Left lobe of liver (tissue), 2 donors: ENCODE results near the gene SAPCD2. TPM values are rescaled to one million over a fixed set of nuclear protein-coding genes. Genes with fewer than 3 reads are reported as not detected.

Experiments
- ATAC-seq: fragments of 200-7000 bp; cut with Tn5 transposase; one replicate; pipeline ENCODE4 v1.9.1; 2020; ENCODE audit warnings: mild to moderate bottlenecking, moderate library complexity
- DNase-seq: peaks from one replicate; pipeline ENCODE4 v3.0.0-alpha.2; 2020; ENCODE audit warnings: low spot score
- total RNA-seq: library from RNA; stranded (reverse); gene quantifications from one replicate; pipeline ENCODE4 v1.2.1, GENCODE V29; 2021
- donor health status: DM: no; HTN: no; CAD: no; lungs with moderate emphysema.
- donor health status: DM: no; HTN: yes; CAD: no.

Gene SAPCD2
- total RNA-seq, 1 donor from 2014 or later: 0.15 TPM

DNA sequence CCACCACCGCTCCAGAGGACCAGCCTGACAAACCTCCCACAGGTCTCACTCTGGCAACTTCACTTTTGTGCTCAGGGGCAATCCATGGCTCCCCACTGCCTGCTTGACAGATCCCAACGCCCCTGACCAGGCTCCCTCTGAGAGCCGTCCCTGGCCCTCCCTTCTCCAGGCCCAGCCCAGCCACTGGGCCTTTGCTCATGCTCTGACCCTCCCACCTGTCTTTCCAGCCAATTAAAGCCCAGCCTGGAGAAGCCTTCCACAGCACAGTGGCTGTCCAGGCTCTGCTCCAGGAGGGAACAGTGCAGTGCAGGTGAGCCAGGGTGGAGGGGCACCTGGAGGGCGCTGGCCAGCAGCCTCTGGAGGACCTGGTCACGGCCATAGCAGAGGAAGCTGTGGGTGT is 19.8 kb downstream of the SAPCD2 start:
- DNase-seq (no peak), ATAC-seq (no peak)

DNA sequence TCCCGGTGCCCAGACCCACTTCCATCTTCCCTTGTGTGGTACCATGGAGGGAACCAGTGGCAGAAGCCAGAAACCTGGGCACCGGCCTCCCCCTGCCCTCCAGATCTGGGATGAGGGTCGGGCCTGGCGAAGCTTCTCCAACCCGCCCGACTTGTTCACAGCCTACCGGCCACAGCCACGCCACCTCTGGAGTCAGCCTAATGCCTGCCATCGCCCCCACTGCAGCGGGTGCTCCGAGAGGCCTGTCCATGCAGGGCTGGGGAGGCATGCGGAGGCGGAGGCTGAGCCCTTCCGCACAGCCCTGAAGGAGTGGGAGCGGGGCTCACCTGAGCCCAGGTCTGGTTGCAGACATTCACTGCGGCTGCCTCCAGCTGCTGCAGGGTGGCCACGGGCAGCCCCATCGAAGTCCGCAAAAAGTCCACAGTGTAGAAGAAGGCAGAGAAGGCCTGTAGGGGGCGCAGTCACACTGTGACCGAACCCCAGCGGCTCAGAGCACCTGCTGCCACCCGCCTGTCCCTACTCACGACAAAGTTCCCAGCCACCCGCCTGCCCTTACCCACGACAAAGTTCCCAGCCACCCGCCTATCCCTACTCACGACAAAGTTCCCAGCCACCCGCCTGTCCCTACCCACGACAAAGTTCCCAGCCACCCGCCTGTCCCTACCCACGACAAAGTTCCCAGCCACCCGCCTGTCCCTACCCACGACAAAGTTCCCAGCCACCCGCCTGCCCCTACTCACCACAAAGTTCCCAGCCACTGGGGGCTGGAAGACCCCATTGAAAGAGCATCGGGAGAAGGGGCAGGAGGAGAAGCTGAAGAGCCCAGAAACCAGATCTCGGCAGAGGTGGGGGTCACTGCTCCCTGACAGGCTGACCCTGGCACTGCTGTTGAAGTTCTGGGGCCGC is 20.6 kb downstream of the SAPCD2 start:
- peak; percentile 47 for ATAC-seq
- no peak for DNase-seq

DNA sequence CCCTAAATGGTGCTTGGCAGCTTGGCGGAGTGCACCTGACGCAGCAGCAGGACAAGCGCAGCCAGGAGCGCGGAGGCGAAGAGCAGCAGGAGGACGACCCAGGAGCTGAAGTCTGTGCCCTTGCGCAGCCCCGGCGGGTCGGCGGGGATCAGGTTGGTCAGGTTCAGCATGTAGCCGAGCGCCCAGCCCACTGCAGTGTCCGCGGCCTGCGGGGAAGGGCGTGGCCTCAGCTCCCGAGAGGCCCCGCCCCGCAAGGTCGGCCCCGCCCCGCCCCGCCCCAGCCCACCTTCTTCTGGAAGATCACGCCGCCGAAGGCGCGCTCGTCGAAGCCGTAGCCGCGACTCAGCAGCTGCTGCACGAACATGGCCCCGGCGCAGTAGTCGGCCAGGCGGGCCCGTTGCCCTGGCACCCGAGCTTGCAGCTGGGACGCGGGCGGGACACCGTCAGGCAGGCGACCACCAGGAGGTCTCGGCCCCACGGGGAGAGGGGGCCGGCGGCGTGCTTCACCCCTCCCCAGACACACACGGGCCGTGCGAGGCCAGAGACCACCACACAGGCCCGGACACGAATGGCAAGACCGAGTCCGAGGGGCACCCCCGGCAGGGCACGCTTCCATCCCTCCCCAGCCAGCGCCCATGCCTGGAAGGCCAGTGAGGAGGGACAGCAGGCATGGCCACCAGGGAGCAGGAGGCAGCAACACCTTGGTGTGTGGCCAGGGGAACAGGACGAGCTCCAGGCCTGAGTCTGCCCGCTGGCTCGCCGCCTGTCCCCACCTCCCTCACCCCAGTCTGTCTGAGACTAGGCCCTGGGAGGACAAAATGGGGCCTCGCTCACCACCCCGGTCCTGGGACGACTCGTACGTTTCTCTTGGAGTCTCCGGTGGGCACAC is 21.5 kb downstream of the SAPCD2 start:
- ATAC-seq (peak; percentile 70), DNase-seq (no peak)

- ATAC-seq (peak; percentile 70), DNase-seq (peak; percentile 78)
Measured at GRCh38 chr9:137046088-137046787, 24.1 kb downstream of the SAPCD2 start, which contains the start of gene NPDC1. TSS of gene NPDC1 (minus strand) at chr9:137046177. CDS start at chr9:137045989, 188 bp downstream.

DNA sequence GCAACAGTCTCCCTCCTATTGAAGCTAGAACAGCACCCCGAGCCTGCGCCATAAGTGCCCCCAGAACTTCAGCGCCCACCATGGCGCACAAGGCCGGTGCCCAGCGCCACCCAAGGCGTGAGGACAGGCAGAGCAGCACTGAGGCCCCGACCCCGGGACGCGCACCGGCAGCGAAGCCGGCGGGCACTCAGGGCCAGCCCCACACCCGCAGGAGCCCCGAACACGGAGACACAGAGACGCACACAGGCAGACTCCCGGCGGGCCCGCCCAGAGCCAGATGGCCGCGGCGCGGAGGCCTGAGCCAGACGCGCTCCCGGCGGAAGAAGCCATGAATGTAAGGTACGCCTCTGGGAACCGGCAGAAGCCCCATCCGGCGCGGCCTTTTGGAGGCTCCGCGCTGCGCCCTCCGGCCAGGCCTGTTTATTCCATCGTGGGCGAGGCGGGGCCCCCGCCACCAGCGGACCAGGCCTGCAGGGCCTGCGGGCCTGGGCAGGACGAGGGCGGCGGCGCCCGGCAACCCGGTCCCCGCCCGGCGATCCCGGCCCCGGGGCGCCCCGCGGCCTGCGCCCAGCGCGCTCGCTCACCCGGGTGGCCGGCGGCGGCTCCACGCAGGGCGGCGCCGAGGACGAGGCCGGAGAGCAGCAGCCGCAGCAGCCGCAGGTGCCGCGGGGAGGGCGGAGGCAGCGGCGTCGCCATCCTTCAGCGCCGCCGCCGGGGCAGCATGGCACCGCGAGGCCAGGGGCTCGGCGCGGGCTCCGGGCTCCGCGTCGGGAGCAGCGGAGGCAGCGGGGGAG is 24.9 kb downstream of the SAPCD2 start:
- no peak for DNase-seq

GRCh38 chr9:137044502-137045177 is 25.7 kb downstream of the SAPCD2 start:
- ATAC-seq (no peak), DNase-seq (no peak)

More for the DNA sequence above, 24.9 kb downstream of the SAPCD2 start:
- ATAC-seq: no peak

- DNase-seq (no peak), ATAC-seq (no peak)
Measured at GRCh38 chr9:137044037-137044436, 26.3 kb downstream of the SAPCD2 start.

DNA sequence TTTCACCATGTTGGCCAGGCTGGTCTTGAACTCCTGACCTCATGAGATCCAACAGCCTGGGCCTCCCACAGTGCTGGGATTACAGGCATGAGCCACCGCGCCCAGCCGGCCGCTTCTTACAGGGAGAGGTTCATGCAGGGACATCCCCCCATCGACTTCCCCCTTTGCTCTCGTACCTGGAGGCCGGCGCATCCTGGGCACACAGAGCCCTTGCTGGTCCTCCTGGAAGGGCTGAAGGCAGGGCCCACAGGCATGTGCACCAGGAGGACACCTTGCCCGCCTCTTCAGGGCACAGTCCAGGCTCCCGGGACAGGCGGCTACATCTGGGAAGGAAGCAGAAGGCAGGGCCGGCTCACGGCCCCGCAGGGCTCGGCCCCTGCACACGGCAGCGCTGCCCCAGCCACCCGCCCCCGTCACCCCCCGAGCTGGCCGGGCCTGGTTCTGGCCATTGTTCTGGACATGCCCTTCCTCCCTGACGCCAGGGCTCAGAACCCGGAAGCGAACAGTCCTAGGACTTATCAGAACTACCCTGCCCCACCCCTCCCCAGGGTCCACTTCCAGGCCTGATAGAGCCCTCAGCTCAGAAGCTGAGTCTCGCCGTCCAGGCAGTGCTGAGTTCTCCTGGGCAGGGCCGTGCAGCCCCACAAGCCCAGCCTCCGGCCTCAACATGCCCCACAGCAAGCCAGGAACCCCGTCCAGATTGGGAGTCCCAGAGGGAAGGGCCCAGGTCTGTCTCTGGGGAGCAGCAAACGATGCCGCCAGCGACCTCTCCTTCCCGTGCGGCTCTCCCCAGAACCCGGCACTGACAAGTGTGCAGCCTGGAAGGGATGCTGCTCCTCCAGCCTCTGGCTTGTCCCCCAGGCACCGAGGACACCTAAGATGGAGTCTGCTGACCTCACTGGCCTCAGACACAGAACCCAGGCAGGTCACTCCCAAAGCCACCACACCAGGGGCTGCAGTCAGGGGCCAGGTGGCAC is 27.3 kb downstream of the SAPCD2 start:
- no peak for DNase-seq
- ATAC-seq: peak; percentile 35

- peak; percentile 19 for ATAC-seq
- no peak for DNase-seq
Measured at GRCh38 chr9:137041124-137041523, 29.2 kb downstream of the SAPCD2 start.

DNA sequence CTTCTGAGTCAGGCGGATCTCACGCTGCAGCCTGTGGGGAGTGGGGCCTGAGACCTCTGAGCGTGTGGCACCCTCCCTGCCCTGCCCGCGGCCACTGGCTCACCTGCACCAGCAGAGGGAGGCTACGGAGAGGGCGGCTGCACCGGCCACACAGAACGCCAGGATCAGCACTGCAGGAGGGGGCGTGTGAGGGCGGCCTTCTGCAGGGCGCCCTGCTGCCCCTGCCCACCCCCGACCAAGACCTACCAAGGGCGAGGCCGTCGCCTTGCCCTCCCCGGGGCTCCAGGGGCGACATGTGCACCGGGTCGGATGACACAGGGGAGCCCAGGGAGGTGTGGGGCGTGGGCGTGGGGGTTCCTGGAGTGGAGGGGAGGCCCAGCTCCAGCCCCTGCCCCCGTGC is 29.8 kb downstream of the SAPCD2 start:
- no peak for DNase-seq
- ATAC-seq: no peak

GRCh38 chr9:137039611-137040366 is 30.6 kb downstream of the SAPCD2 start:
- DNase-seq: no peak
- ATAC-seq: no peak

DNA sequence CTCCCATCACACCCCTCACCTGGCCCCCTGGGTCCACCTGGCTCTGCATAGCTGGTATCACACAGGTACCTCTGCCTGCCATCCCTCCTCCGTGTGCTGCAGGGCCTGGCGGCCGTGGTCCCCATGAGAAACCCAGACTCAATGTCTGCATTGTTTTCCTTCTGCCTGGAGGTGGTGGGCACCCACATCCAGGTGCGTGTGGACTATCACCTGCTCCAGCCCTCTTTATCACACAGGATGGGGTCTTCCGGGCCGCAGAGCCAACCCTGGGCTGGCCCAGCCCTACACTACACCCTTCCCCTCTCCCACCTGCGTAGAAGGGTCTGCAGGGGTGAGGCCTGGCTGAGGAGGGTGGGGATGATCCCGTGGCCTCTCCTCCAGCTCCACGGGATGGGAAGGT is 31.4 kb downstream of the SAPCD2 start:
- no peak for DNase-seq
- no peak for ATAC-seq

DNA sequence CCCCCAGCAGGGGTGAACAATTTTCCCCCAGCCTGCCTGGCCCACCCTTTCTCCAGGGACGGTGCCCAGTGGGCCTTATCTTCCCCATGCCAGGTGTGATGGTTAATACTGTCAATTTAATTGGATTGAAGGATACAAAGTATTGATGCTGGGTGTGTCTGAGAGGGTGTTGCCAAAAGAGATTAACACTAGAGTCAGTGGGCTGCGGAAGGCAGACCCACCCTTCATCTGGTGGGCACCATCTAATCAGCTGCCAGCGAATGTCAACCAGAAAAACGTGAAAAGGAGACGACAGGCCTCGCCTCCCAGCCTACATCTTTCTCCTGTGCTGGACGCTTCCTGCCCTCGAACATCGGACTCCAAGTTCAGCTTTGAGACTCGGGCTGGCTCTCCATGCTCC is 32.9 kb downstream of the SAPCD2 start:
- no peak for DNase-seq
- no peak for ATAC-seq

DNA sequence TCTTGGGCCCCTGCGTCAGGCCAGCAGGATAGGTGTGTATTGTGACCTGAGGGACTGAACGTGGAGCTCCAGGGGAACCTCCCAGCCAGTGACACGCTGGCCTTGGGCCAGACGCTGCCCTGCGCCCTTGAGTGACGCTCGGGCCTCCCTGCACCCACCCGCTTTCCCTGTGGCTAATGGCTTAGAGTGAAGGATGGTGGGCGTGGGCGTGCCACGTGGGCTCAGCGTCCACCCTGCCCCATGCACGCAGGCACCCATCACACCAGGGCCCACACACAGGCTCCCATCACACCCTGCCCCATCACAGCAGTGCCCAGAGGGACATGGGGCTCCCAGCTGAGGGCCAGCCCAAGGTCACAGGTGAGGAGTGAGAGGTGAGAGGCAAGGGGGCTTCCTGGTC is 33.3 kb downstream of the SAPCD2 start:
- DNase-seq (no peak), ATAC-seq (no peak)

- ATAC-seq (no peak), DNase-seq (no peak)
Measured at GRCh38 chr9:137035937-137036336, 34.4 kb downstream of the SAPCD2 start.

DNA sequence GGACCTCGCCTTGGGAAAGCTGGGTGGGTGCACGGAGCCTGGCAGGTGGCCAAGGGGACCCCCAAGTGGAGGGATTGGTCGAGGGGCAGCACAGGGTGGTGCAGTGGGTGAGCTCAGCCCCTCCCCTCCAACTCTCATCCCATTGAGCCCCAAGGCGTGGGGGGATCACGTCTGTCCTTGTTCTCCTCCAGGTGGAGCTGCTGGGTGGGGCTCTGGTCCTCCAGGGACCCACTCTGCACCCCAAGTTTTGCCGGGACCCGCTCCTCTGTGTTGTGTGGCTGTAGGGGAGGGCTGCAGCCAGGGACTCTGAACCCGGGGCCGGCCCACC is 34.9 kb downstream of the SAPCD2 start:
- no peak for DNase-seq
- ATAC-seq: no peak

DNA sequence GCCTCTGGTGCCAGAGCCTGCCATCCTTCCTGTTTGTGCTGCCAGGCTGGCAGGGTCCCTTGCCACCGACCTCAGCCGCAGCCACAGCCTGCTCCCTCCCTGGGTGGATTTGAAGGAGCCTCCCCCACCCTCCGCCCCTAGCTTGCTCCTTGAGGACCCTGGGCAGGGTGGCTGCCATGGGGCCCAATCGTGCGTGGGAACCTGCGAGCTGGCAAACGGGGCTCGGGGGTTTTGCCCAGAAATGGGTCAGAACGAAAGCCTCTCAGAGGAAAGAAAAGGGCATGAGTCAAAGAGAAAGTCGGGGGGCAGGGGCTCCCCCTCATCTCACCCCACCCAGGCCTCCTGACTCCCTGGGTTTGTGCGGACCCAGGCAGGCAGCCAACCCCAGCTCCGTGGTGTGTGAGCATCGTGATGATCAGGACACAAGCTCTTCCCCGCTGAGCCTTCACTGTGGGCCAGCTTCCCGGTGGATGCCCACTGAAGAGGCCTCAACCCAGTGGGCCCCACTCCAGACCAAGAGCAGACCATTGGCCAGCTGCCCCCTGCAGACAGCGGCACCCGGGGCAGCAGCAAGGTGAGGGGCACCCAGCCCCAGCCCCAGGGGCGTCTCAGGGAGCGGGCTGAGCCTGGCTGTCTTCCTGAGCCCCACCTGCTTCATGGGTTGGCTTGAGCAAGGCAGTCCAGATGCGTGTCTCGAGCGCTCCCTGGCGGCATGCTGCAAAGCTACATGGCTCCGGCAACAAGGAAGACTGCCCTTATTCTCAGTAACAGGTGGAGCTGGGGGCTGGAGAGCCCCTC is 35.4 kb downstream of the SAPCD2 start:
- peak; percentile 89 for ATAC-seq
- peak; percentile 79 for DNase-seq
